DND-41 (cell line): ENCODE measurements around the gene BRF1.

ENCODE experiments used
- ATAC-seq: fragments of 200-7000 bp; cut with Tn5 transposase; 3 replicates; pipeline ENCODE4 v1.9.1; 2021; ENCODE audit warnings: low read depth; ENCODE audit not compliant: insufficient read depth
- DNase-seq: peaks from one replicate; pipeline ENCODE4 v3.0.0-alpha.2; 2020
- H2AFZ ChIP-seq: 2 replicates; pipeline ENCODE4 v1.6.0; 2012; ENCODE audit warnings: low read depth, low read length
- H3K27ac ChIP-seq: 2 replicates; pipeline ENCODE4 v1.5.1; 2012; ENCODE audit warnings: low read length, inconsistent platforms
- H3K27me3 ChIP-seq: fragments of 200-600 bp; sonication (generic); 2 replicates; pipeline ENCODE4 v1.6.0; 2012; ENCODE audit warnings: low read length, mild to moderate bottlenecking, inconsistent platforms; ENCODE audit not compliant: insufficient read depth, poor library complexity
- H3K36me3 ChIP-seq: 2 replicates; pipeline ENCODE4 v1.5.1; 2012; ENCODE audit warnings: low read length, inconsistent platforms; ENCODE audit not compliant: insufficient read depth
- H3K4me1 ChIP-seq: 2 replicates; pipeline ENCODE4 v1.5.1; 2012; ENCODE audit warnings: mild to moderate bottlenecking, low read length; ENCODE audit not compliant: insufficient read depth
- H3K4me2 ChIP-seq: 2 replicates; pipeline ENCODE4 v1.6.0; 2012; ENCODE audit warnings: mild to moderate bottlenecking, moderate library complexity, low read length, inconsistent platforms; ENCODE audit not compliant: insufficient read depth
- H3K4me3 ChIP-seq, 2 experiments: fragments of 200-600 bp in 1 of 2; shearing (Covaris generic) in 1 of 2; 2 replicates each; pipeline ENCODE4 v1.5.1; 2012 to 2016; ENCODE audit warnings: inconsistent platforms in 2 of 2, low read length in 2 of 2, mild to moderate bottlenecking in 2 of 2, low read depth in 1 of 2, moderate library complexity in 1 of 2
- H3K79me2 ChIP-seq: 2 replicates; pipeline ENCODE4 v1.6.0; 2012; ENCODE audit warnings: low read length, inconsistent platforms; ENCODE audit not compliant: insufficient read depth
- H3K9ac ChIP-seq: 2 replicates; pipeline ENCODE4 v1.6.0; 2012; ENCODE audit warnings: low read depth, mild to moderate bottlenecking, inconsistent platforms, low read length, moderate library complexity
- H3K9me3 ChIP-seq: 2 replicates; pipeline ENCODE4 v1.5.1; 2012; ENCODE audit warnings: low read length, moderate library complexity, mild to moderate bottlenecking, inconsistent platforms; ENCODE audit not compliant: insufficient read depth, severe bottlenecking
- H4K20me1 ChIP-seq: 2 replicates; pipeline ENCODE4 v1.6.0; 2012; ENCODE audit warnings: low read length; ENCODE audit not compliant: insufficient read depth
- EZH2 ChIP-seq: IDR thresholded peaks from 3 replicates; pipeline ENCODE4 v1.6.1; 2012; ENCODE audit warnings: borderline replicate concordance, low read depth, mild to moderate bottlenecking, moderate library complexity, low read length, inconsistent platforms; ENCODE audit not compliant: severe bottlenecking
- TF ChIP-seq, protein P1 (sequence below): IDR thresholded peaks from 2 replicates; pipeline ENCODE4 v1.5.1; 2012; ENCODE audit warnings: borderline replicate concordance, low read length, moderate library complexity, mild to moderate bottlenecking; ENCODE audit not compliant: poor library complexity, severe bottlenecking; ENCODE audit errors: extremely low read depth

The BRF1 gene

GRCh38 chr14:105334383-105335230, 33.8 kb upstream of the BRF1 start:
- peaks cover 70% of the 10 kb centered on the region for H3K79me2 ChIP-seq
- ATAC-seq (no peak), DNase-seq (no peak)
- H3K9me3 ChIP-seq: no peaks in the 10 kb centered on the region
- peaks cover 8% of the 10 kb centered on the region for H3K36me3 ChIP-seq
- peaks cover 85% of the 10 kb centered on the region for H4K20me1 ChIP-seq
- H3K27ac ChIP-seq: no peak overlapping the region
- no peak overlapping the region for H3K4me2 ChIP-seq
- H2AFZ ChIP-seq: no peak overlapping the region
- no peak overlapping the region for H3K9ac ChIP-seq
- no peaks in the 10 kb centered on the region for H3K4me1 ChIP-seq
- H3K4me3 ChIP-seq: no peak overlapping the region
- H3K27me3 ChIP-seq: no peaks in the 10 kb centered on the region
- TF ChIP-seq, protein P1, sequence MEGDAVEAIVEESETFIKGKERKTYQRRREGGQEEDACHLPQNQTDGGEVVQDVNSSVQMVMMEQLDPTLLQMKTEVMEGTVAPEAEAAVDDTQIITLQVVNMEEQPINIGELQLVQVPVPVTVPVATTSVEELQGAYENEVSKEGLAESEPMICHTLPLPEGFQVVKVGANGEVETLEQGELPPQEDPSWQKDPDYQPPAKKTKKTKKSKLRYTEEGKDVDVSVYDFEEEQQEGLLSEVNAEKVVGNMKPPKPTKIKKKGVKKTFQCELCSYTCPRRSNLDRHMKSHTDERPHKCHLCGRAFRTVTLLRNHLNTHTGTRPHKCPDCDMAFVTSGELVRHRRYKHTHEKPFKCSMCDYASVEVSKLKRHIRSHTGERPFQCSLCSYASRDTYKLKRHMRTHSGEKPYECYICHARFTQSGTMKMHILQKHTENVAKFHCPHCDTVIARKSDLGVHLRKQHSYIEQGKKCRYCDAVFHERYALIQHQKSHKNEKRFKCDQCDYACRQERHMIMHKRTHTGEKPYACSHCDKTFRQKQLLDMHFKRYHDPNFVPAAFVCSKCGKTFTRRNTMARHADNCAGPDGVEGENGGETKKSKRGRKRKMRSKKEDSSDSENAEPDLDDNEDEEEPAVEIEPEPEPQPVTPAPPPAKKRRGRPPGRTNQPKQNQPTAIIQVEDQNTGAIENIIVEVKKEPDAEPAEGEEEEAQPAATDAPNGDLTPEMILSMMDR: no peak
- no peak for TF ChIP-seq EZH2

DNA sequence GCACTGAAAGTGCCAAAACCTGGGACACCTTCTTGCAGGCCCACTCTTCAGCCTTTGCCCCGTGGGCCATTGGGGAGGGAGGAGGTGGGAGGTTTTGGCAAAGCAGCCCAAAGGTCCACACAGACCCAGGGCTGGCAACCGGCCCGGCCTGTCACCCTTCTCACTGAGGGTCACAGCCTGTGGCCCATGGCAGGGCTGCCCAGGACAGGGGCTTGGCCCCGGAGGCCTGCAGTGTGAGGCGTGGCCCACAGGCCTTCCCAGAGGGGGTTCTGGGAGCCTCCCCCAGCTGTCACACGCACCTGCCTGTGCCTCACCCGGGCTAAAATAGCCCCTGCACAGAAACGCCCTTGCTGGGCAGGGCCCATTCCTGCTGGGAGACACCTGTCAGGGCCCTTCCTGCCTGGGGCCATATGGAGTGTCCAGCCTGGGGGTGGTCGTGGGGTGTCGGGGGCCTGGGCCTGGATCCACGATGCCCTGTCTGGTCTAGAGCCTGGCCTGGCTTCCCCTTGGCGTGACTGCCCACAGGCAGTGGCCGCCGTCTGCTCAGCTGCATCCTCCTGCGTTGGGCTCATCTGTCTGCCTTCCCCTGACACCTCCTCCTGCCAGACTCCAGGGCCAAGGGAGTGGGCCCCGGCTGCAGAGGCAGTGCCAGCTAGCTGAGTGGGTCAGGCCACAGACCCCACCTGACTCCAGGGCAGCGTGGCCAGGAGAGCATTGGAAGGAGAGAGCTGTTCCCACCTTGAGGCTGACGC, 33.0 kb upstream of the BRF1 start:
- Histone ChIP-seq H3K4me3 (no peak overlapping the region), H3K27ac (no peak overlapping the region), H3K27me3 (no peaks in the 10 kb centered on the region), H3K4me2 (no peak overlapping the region), H3K36me3 (peaks cover 8% of the 10 kb centered on the region), H4K20me1 (peaks cover 91% of the 10 kb centered on the region), H3K79me2 (peaks cover 78% of the 10 kb centered on the region), H3K9ac (no peak overlapping the region), H2AFZ (no peak overlapping the region), H3K4me1 (no peaks in the 10 kb centered on the region), H3K9me3 (no peaks in the 10 kb centered on the region)
- DNase-seq: no peak
- TF ChIP-seq, protein P1: no peak
- no peak for TF ChIP-seq EZH2
- no peak for ATAC-seq

DNA sequence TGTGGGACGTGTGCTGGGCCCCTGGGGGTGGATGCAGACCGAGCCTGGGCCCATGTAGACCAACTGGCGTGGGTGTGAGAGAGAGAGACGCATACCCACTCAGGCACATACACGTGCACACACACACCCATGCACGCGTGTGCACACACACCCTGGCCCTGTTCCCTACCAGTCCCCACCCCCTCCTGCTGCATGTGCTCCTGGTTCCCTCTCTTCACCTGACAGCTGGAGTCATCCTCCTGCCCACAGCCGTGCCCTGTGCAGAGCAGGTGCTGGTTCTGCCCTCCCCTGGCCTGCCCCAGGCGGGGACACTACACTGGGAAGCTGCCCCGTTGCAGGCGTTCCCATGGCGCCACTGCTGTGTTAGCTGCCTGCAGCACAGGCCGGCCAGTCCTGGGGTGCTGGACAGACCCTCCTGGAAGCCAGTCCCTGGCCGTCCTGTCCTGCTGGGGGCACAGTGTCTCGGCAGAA, 32.3 kb upstream of the BRF1 start:
- H3K4me2 ChIP-seq: no peak overlapping the region
- no peak for DNase-seq
- TF ChIP-seq EZH2: no peak
- TF ChIP-seq, protein P1: no peak
- H2AFZ ChIP-seq: no peak overlapping the region
- H3K9ac ChIP-seq: no peak overlapping the region
- H3K36me3 ChIP-seq: peaks cover 8% of the 10 kb centered on the region
- no peak overlapping the region for H3K4me3 ChIP-seq
- H4K20me1 ChIP-seq: peaks cover 91% of the 10 kb centered on the region
- no peaks in the 10 kb centered on the region for H3K4me1 ChIP-seq
- H3K27me3 ChIP-seq: no peaks in the 10 kb centered on the region
- no peaks in the 10 kb centered on the region for H3K9me3 ChIP-seq
- peaks cover 83% of the 10 kb centered on the region for H3K79me2 ChIP-seq
- H3K27ac ChIP-seq: no peak overlapping the region
- no peak for ATAC-seq
